ENCODE results near the gene GRM2. TPM values are rescaled to one million over a fixed set of nuclear protein-coding genes. Genes with fewer than 3 reads are reported as not detected.

The GRM2 gene
- total RNA-seq, 1 experiment from 2014 or later: 0.13 TPM

- Histone ChIP-seq H3K9me2 (ENCODE audit: insufficient read depth) (no peaks in the 10 kb centered on the region), H3K4me1 (replicated peaks; ENCODE audit: insufficient read depth) (no peaks in the 10 kb centered on the region), H3K36me3 (ENCODE audit: low read depth) (no peaks in the 10 kb centered on the region), H3K79me2 (ENCODE audit: low read depth) (no peaks in the 10 kb centered on the region), H3K4me2 (no peak overlapping the region), H3K9me3 (ENCODE audit: insufficient read depth, low read depth) (no peaks in the 10 kb centered on the region), H4K20me1 (ENCODE audit: insufficient read depth) (peaks cover 5% of the 10 kb centered on the region; the same call in 1 of the 2 replicates), H3F3A (ENCODE audit: insufficient read depth, low read depth) (no peaks in the 10 kb centered on the region), H3K27me3 (ENCODE audit: insufficient read depth, low read depth) (no peaks in the 10 kb centered on the region), H2AFZ (no peak overlapping the region), H3K4me3 (no peak overlapping the region), H3K27ac (no peak overlapping the region)
- BruUV-seq (replicated peaks): no TSS peak
- intact Hi-C loops (cut with micrococcal nuclease; ENCODE audit: unreplicated experiment): loop anchor here (1.0 to 5.0 kb wide), 4 partner anchors 45 to 1065 kb away; partner anchors contain the start of genes MAPKAPK3 and RBM15B
- ChIA-PET CTCF (interaction anchor here (0.5 to 2.3 kb wide), 9 partner anchors 10 to 1066 kb away, joined by 3 to 34 read pairs (median 4); partner anchors contain the start of gene DCAF1), POLR2A (ENCODE audit: unreplicated experiment) (interaction anchor here (0.6 to 1.0 kb wide), 2 partner anchors 180 to 182 kb away, joined by 3 to 5 read pairs; partner anchors contain the start of gene DCAF1)
- TF ChIP-seq CTCF (conservative IDR thresholded peaks at IDR 0.05) (peak; percentile 85), EZH2 (IDR thresholded peaks at IDR 0.05; ENCODE audit: low read depth) (no peak)
- peak; percentile 67 to 69 for DNase-seq
These were observed 24.8 kb upstream of the GRM2 start for GRCh38 chr3:51682079-51682478.

GRCh38 chr3:51682526-51682925 lies 24.3 kb upstream of the GRM2 start:
- ChIA-PET POLR2A (ENCODE audit: unreplicated experiment) (interaction anchor here (0.6 to 1.0 kb wide), 2 partner anchors 180 to 183 kb away, joined by 3 to 5 read pairs; partner anchors contain the start of gene DCAF1), CTCF (interaction anchor here (0.6 to 2.3 kb wide), 8 partner anchors 10 to 1066 kb away, joined by 3 to 34 read pairs (median 4); partner anchors contain the start of gene DCAF1)
- BruUV-seq (replicated peaks): no TSS peak
- Histone ChIP-seq H3K9me2 (ENCODE audit: insufficient read depth) (no peaks in the 10 kb centered on the region), H2AFZ (no peak overlapping the region), H4K20me1 (ENCODE audit: insufficient read depth) (peaks cover 5% of the 10 kb centered on the region; the same call in 1 of the 2 replicates), H3K27me3 (ENCODE audit: insufficient read depth, low read depth) (no peaks in the 10 kb centered on the region), H3K4me2 (no peak overlapping the region), H3K79me2 (ENCODE audit: low read depth) (no peaks in the 10 kb centered on the region), H3K4me3 (no peak overlapping the region), H3F3A (ENCODE audit: insufficient read depth, low read depth) (no peaks in the 10 kb centered on the region), H3K27ac (no peak overlapping the region), H3K9me3 (ENCODE audit: insufficient read depth, low read depth) (no peaks in the 10 kb centered on the region), H3K36me3 (ENCODE audit: low read depth) (no peaks in the 10 kb centered on the region), H3K4me1 (replicated peaks; ENCODE audit: insufficient read depth) (no peaks in the 10 kb centered on the region)
- intact Hi-C loops (cut with micrococcal nuclease; ENCODE audit: unreplicated experiment): loop anchor here (1.0 to 5.0 kb wide), 4 partner anchors 45 to 1066 kb away; partner anchors contain the start of genes MAPKAPK3 and RBM15B
- no peak for TF ChIP-seq CTCF (conservative IDR thresholded peaks at IDR 0.05)
- TF ChIP-seq EZH2 (IDR thresholded peaks at IDR 0.05; ENCODE audit: low read depth): no peak
- DNase-seq: no peak

- no peak overlapping the region for H3K4me2 ChIP-seq
- no peak overlapping the region for H3K4me3 ChIP-seq
These were observed 23.3 kb upstream of the GRM2 start for GRCh38 chr3:51683566-51683965.

More at GRCh38 chr3:51683566-51683965, 23.3 kb upstream of the GRM2 start:
- H3F3A ChIP-seq (ENCODE audit: insufficient read depth, low read depth): no peaks in the 10 kb centered on the region
- peaks cover 5% of the 10 kb centered on the region; the same call in 1 of the 2 replicates for H4K20me1 ChIP-seq (ENCODE audit: insufficient read depth)
- no peaks in the 10 kb centered on the region for H3K4me1 ChIP-seq (replicated peaks; ENCODE audit: insufficient read depth)
- H3K27me3 ChIP-seq (ENCODE audit: insufficient read depth, low read depth): no peaks in the 10 kb centered on the region
- intact Hi-C loops (cut with micrococcal nuclease; ENCODE audit: unreplicated experiment): loop anchor here (2.0 to 5.0 kb wide), 2 partner anchors 46 to 1067 kb away; partner anchors contain the start of gene MAPKAPK3
- no peaks in the 10 kb centered on the region for H3K9me2 ChIP-seq (ENCODE audit: insufficient read depth)
- POLR2A ChIA-PET (ENCODE audit: unreplicated experiment): no interaction called here
- H3K79me2 ChIP-seq (ENCODE audit: low read depth): no peaks in the 10 kb centered on the region
- CTCF ChIA-PET: no interaction called here
- no peaks in the 10 kb centered on the region for H3K36me3 ChIP-seq (ENCODE audit: low read depth)
- BruUV-seq (replicated peaks): no TSS peak
- H2AFZ ChIP-seq: no peak overlapping the region
- H3K27ac ChIP-seq: no peak overlapping the region
- H3K9me3 ChIP-seq (ENCODE audit: insufficient read depth, low read depth): no peaks in the 10 kb centered on the region
- TF ChIP-seq CTCF (conservative IDR thresholded peaks at IDR 0.05): no peak
- no peak for TF ChIP-seq EZH2 (IDR thresholded peaks at IDR 0.05; ENCODE audit: low read depth)
- DNase-seq: no peak

Measured in PC-9 (cell line).